ENCODE measurements around the gene DIPK1A.

DNA sequence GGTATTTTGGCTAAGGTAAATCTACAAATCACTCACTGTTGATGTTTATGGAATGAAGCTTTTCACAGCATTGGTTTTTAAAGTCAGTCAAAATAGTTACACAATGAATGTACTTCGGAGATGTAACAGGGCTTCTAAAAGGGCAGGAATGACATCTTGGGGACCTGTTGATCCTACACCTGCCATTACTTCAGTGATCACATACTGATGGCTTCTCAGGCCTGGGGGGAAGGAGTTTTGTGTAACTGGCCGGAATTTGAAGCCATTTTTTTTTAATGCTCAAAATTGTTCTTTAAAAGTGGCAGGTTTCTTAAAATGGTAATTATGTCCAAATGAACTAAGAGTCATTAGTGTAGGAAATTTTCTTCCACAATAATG, 118.2 kb downstream of the DIPK1A start:
- TF ChIP-seq, protein P1, sequence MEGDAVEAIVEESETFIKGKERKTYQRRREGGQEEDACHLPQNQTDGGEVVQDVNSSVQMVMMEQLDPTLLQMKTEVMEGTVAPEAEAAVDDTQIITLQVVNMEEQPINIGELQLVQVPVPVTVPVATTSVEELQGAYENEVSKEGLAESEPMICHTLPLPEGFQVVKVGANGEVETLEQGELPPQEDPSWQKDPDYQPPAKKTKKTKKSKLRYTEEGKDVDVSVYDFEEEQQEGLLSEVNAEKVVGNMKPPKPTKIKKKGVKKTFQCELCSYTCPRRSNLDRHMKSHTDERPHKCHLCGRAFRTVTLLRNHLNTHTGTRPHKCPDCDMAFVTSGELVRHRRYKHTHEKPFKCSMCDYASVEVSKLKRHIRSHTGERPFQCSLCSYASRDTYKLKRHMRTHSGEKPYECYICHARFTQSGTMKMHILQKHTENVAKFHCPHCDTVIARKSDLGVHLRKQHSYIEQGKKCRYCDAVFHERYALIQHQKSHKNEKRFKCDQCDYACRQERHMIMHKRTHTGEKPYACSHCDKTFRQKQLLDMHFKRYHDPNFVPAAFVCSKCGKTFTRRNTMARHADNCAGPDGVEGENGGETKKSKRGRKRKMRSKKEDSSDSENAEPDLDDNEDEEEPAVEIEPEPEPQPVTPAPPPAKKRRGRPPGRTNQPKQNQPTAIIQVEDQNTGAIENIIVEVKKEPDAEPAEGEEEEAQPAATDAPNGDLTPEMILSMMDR (tag by site-specific recombination; IDR thresholded peaks at IDR 0.05), result no peak
- no peak for TF ChIP-seq ZNF2 (tag by site-specific recombination; IDR thresholded peaks at IDR 0.05)
- no peak for TF ChIP-seq ZNF324 (tag by site-specific recombination; IDR thresholded peaks at IDR 0.05)
- TF ChIP-seq, protein P2, sequence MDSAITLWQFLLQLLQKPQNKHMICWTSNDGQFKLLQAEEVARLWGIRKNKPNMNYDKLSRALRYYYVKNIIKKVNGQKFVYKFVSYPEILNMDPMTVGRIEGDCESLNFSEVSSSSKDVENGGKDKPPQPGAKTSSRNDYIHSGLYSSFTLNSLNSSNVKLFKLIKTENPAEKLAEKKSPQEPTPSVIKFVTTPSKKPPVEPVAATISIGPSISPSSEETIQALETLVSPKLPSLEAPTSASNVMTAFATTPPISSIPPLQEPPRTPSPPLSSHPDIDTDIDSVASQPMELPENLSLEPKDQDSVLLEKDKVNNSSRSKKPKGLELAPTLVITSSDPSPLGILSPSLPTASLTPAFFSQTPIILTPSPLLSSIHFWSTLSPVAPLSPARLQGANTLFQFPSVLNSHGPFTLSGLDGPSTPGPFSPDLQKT (IDR thresholded peaks at IDR 0.05; ENCODE audit: borderline replicate concordance, low read depth, low read length), result no peak
- TF ChIP-seq ZBTB8A (tag by site-specific recombination; IDR thresholded peaks at IDR 0.05), result no peak
- no peak for TF ChIP-seq ZNF174 (tag by site-specific recombination; IDR thresholded peaks at IDR 0.05)

All from HEK293 (cell line).